Measurements from ENCODE around the gene BMERB1. TPM values are rescaled to one million over a fixed set of nuclear protein-coding genes. Genes with fewer than 3 reads are reported as not detected.
A peak's percentile ranks its signal among the peaks of the same experiment; 100 is the strongest.

Gene BMERB1
- total and polyA plus RNA-seq, 9 of the 15 experiments (the other 6 are each of a cell fraction or from before 2014, with no cell fraction given): 0.29 to 2.9 (median 0.94) TPM

GRCh38 chr16:15597135-15597534, 162.7 kb downstream of the BMERB1 start:
- Histone ChIP-seq H3K4me3 (no peak overlapping the region), H3K36me3 (ENCODE audit: control insufficient read depth, insufficient read depth, low read length) (peaks cover 63% of the 10 kb centered on the region), H3K9ac (ENCODE audit: insufficient read depth in 1 of 2, low read depth in 2 of 2, low read length in 2 of 2) (no peak overlapping the region), H2AFZ (ENCODE audit: low read depth, low read length) (no peak overlapping the region), H3K4me2 (ENCODE audit: insufficient read depth, low read length) (no peak overlapping the region), H3K79me2 (ENCODE audit: control insufficient read depth, insufficient read depth, low read length) (no peaks in the 10 kb centered on the region), H4K20me1 (replicated peaks; ENCODE audit: control insufficient read depth, insufficient read depth, low read length) (no peaks in the 10 kb centered on the region), H3K9me1 (ENCODE audit: control insufficient read depth, insufficient read depth, low read length) (no peaks in the 10 kb centered on the region), H3K27me3 (ENCODE audit: control insufficient read depth in 2 of 2, insufficient read depth in 2 of 2, low read length in 2 of 2) (no peaks in the 10 kb centered on the region), H3K4me1 (replicated peaks in 1 of 2; ENCODE audit: control insufficient read depth in 2 of 2, insufficient read depth in 2 of 2, low read length in 2 of 2) (peaks cover 13 to 17% of the 10 kb centered on the region in 2 experiments), H3K27ac (ENCODE audit: extremely low read depth, low read depth, low read length) (no peak overlapping the region), H3K9me3 (replicated peaks; ENCODE audit: control insufficient read depth, insufficient read depth, low read depth, low read length) (no peaks in the 10 kb centered on the region)
- DNase-seq (ENCODE audit: extremely low read depth in 1 of 4, low spot score in 3 of 4) (peak in 1 of 4 experiments; percentile 18), FAIRE-seq (no peak), ATAC-seq (no peak)
- no peak for TF ChIP-seq SIN3A (IDR thresholded peaks at IDR 0.05; ENCODE audit: borderline replicate concordance in 2 of 2, control insufficient read depth in 1 of 2, low read depth in 2 of 2, low read length in 2 of 2)
- TF ChIP-seq EGR1 (conservative IDR thresholded peaks at IDR 0.05): peak; percentile 70
- ChIA-PET CTCF (ENCODE audit: low intra/inter-chr PET ratio) (no interaction called here), POLR2A (interaction anchor here (0.6 to 1.3 kb wide), 8 partner anchors 9 to 145 kb away, joined by 3 to 4 read pairs (median 3); no protein-coding TSS in a partner anchor)
- intact Hi-C loops (cut with micrococcal nuclease) (no loop called here), in situ Hi-C loops (cut with MboI) (no loop called here)
- BruUV-seq (replicated peaks): no TSS peak
- 84% methylated on average over 6 of the region's 6 CpGs for WGBS (ENCODE audit: insufficient coverage, low coverage, missing lambda C conversion rate)

GRCh38 chr16:15597822-15598647, 163.6 kb downstream of the BMERB1 start:
- FAIRE-seq (no peak), ATAC-seq (no peak), DNase-seq (ENCODE audit: extremely low read depth in 1 of 4, low spot score in 3 of 4) (no peak)
- BruUV-seq (replicated peaks): no TSS peak
- peaks cover 71% of the 10 kb centered on the region for H3K36me3 ChIP-seq (ENCODE audit: control insufficient read depth, insufficient read depth, low read length)
- H3K9me1 ChIP-seq (ENCODE audit: control insufficient read depth, insufficient read depth, low read length): no peaks in the 10 kb centered on the region
- POLR2A ChIA-PET: interaction anchor here (0.6 to 1.3 kb wide), 5 partner anchors 19 to 1605 kb away, joined by 3 to 4 read pairs (median 3); no protein-coding TSS in a partner anchor
- intact Hi-C loops (cut with micrococcal nuclease) (no loop called here), in situ Hi-C loops (cut with MboI) (no loop called here)
- no peaks in the 10 kb centered on the region for H3K9me3 ChIP-seq (replicated peaks; ENCODE audit: control insufficient read depth, insufficient read depth, low read depth, low read length)
- H3K4me1 ChIP-seq (replicated peaks in 1 of 2; ENCODE audit: control insufficient read depth in 2 of 2, insufficient read depth in 2 of 2, low read length in 2 of 2): peaks cover 8% of the 10 kb centered on the region in 2 experiments
- CTCF ChIA-PET (ENCODE audit: low intra/inter-chr PET ratio): no interaction called here
- no peak overlapping the region for H3K4me2 ChIP-seq (ENCODE audit: insufficient read depth, low read length)
- no peaks in the 10 kb centered on the region for H4K20me1 ChIP-seq (replicated peaks; ENCODE audit: control insufficient read depth, insufficient read depth, low read length)
- no peaks in the 10 kb centered on the region for H3K27me3 ChIP-seq (ENCODE audit: control insufficient read depth in 2 of 2, insufficient read depth in 2 of 2, low read length in 2 of 2)
- H3K4me3 ChIP-seq: no peak overlapping the region
- H3K9ac ChIP-seq (ENCODE audit: insufficient read depth in 1 of 2, low read depth in 2 of 2, low read length in 2 of 2): peak overlapping the region in 1 of 2 experiments; percentile 23; a peak in 1 of 4 replicates
- H3K27ac ChIP-seq (ENCODE audit: extremely low read depth, low read depth, low read length): no peak overlapping the region
- H3K79me2 ChIP-seq (ENCODE audit: control insufficient read depth, insufficient read depth, low read length): no peaks in the 10 kb centered on the region
- 86% methylated on average over 14 of the region's 15 CpGs for WGBS (ENCODE audit: insufficient coverage, low coverage, missing lambda C conversion rate)
- no peak overlapping the region for H2AFZ ChIP-seq (ENCODE audit: low read depth, low read length)
- TF ChIP-seq NFIC (IDR thresholded peaks at IDR 0.05): no peak
- TF ChIP-seq RFX7 (CRISPR knock-in tag; IDR thresholded peaks at IDR 0.05): no peak
- TF ChIP-seq CEBPB (tag; IDR thresholded peaks at IDR 0.05): no peak

Measured in K562 (cell line).